Right lobe of liver (tissue), 4 donors: ENCODE data around the gene PTPN4.

Source experiments
- CTCF ChIP-seq, 4 donors: fragments of 200-600 bp in 3 of 4; fragments of 450-650 bp in 1 of 4; IDR thresholded peaks; one replicate each; pipeline versions ENCODE4 v1.5.1 to v1.8.0; 2016 to 2022; ENCODE audit warnings: antibody characterized with exemption in 4 of 4, mild to moderate bottlenecking in 2 of 4
- POLR2A ChIP-seq: fragments of 450-650 bp; IDR thresholded peaks from one replicate; pipeline ENCODE4 v1.6.1; 2017; ENCODE audit warnings: antibody characterized with exemption, mild to moderate bottlenecking
- donor health status: DM: no; HTN: no; CAD: no.
- donor health status: DM: no; HTN: no; CAD: no.
- donor health status: DM: no; HTN: yes; CAD: no.

DNA sequence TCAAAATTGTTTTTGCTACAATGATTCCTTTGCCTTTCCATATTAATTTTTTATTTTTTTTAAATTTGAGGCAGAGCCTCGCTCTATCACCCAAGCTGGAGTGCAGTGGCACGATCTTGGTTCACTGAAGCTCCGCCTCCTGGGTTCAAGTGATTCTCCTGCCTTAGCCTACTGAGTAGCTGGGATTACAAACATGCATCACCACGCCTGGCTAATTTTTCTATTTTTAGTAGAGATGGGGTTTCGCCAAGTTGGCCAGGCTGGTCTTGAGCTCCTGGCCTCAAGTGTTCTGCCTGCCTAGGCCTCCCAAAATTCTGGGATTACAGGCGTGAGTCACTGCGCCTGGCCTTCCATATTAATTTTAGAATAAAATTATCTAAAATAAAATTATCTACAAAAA is 41.3 kb downstream of the PTPN4 start:
- TF ChIP-seq POLR2A, result no peak
- TF ChIP-seq CTCF (IDR thresholded peaks at IDR 0.05), result no peak
